Measurements from ENCODE around the gene ATP8A2.

The ATP8A2 gene

DNA sequence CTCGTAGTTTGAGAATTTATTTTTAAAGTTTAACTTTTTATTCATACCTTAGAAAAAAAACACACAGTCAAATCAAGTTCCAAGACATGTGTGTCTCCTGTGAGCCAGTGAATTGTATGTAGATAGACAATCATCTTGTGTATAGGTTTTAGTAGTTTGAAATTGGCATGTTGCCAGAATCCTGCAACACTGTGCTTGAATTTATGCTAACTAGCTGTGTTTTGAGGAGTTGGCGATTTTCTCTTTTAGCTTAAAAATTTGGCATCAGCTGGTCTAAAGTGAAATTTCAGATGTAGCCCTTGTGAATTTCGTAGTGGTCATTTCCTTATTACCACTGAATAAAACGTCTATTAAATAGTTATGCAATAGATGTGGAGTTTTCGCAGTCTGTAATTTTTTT, 213.2 kb downstream of the ATP8A2 start:
- H3K4me3 ChIP-seq (ENCODE audit: low read depth, low read length) = no peak overlapping the region
- no peak overlapping the region for H2AFZ ChIP-seq
- H3K36me3 ChIP-seq (ENCODE audit: control insufficient read depth, insufficient read depth, low read length) = no peaks in the 10 kb centered on the region
- no peak overlapping the region for H3K4me2 ChIP-seq (ENCODE audit: low read length)
- no peak overlapping the region for H3K27ac ChIP-seq
- H3K9me3 ChIP-seq (ENCODE audit: control insufficient read depth, low read length) = no peaks in the 10 kb centered on the region
- TF ChIP-seq CTCF (IDR thresholded peaks at IDR 0.05) = no peak
- no peaks in the 10 kb centered on the region for H3K4me1 ChIP-seq
- H3K9ac ChIP-seq = no peak overlapping the region
- H3K27me3 ChIP-seq (ENCODE audit: control insufficient read depth, insufficient read depth, low read length) = no peaks in the 10 kb centered on the region
- H3K79me2 ChIP-seq = no peaks in the 10 kb centered on the region

DNA sequence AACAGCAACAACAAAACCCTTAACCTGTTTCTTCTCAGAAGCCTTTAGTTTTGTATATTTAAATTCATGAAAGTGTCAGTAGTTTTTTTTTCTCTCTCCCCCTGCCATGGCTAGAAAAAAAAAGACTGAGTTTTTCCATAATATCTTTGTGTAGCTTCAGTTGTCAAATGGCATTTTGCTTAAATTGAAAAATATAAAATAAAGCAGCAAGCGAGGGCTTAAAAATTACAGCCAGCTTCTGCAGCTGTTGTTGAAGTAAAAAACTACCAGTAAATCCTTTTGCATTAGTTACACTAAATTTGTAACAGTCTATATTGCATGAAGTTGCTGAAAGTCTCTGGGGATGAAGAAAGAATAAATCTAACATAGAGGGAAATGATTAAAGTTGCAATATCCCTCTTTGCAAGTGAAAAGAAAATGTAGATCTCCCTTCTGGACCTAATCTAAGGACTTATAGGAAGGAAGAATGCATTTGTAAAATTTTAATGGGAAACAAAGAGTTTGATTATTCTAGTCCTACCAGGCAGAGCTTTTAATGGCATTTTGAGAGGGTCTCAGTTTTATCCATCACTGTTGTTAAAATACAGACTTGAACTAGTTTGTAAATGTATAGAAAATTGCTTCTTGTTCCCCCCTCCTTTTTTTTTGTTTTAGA, 215.7 kb downstream of the ATP8A2 start:
- Histone ChIP-seq H3K4me3 (ENCODE audit: low read depth, low read length) (no peak overlapping the region), H3K36me3 (ENCODE audit: control insufficient read depth, insufficient read depth, low read length) (no peaks in the 10 kb centered on the region), H2AFZ (no peak overlapping the region), H3K9me3 (ENCODE audit: control insufficient read depth, low read length) (no peaks in the 10 kb centered on the region), H3K27ac (no peak overlapping the region), H3K79me2 (no peaks in the 10 kb centered on the region), H3K4me2 (ENCODE audit: low read length) (no peak overlapping the region), H3K4me1 (no peaks in the 10 kb centered on the region), H3K27me3 (ENCODE audit: control insufficient read depth, insufficient read depth, low read length) (no peaks in the 10 kb centered on the region), H3K9ac (no peak overlapping the region)
- TF ChIP-seq CTCF (IDR thresholded peaks at IDR 0.05) = no peak

- no peaks in the 10 kb centered on the region for H3K79me2 ChIP-seq
- H3K4me3 ChIP-seq (ENCODE audit: low read depth, low read length) = no peak overlapping the region
- no peak for TF ChIP-seq CTCF (IDR thresholded peaks at IDR 0.05)
- H3K4me2 ChIP-seq (ENCODE audit: low read length) = no peak overlapping the region
- no peaks in the 10 kb centered on the region for H3K36me3 ChIP-seq (ENCODE audit: control insufficient read depth, insufficient read depth, low read length)
- H3K9me3 ChIP-seq (ENCODE audit: control insufficient read depth, low read length) = no peaks in the 10 kb centered on the region
- no peak overlapping the region for H2AFZ ChIP-seq
- no peaks in the 10 kb centered on the region for H3K27me3 ChIP-seq (ENCODE audit: control insufficient read depth, insufficient read depth, low read length)
- no peaks in the 10 kb centered on the region for H3K4me1 ChIP-seq
- H3K9ac ChIP-seq = no peak overlapping the region
- H3K27ac ChIP-seq = no peak overlapping the region
Measured at GRCh38 chr13:25588336-25589060, 216.7 kb downstream of the ATP8A2 start.

DNA sequence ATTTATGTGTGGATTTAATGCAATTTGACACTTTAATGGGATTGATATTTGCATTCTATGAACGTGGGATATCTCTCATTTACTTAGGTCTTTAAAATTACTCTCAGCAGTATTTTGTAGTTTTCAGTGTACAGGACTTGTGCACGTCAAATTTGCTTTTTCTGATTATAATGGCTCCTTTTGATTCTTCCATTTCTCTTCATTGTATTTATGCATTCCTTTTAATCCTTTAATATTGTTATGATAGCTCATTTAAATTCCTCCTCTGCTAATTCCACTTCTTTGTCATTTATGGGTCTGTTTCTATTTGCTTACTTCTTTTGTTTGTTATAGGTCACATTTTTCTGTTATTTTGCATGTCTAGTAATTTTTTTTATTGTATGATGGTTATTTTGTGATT, 226.6 kb downstream of the ATP8A2 start:
- no peak overlapping the region for H3K27ac ChIP-seq
- H3K36me3 ChIP-seq (ENCODE audit: control insufficient read depth, insufficient read depth, low read length) = no peaks in the 10 kb centered on the region
- H3K9me3 ChIP-seq (ENCODE audit: control insufficient read depth, low read length) = no peaks in the 10 kb centered on the region
- H3K4me2 ChIP-seq (ENCODE audit: low read length) = no peak overlapping the region
- no peaks in the 10 kb centered on the region for H3K79me2 ChIP-seq
- no peak for TF ChIP-seq CTCF (IDR thresholded peaks at IDR 0.05)
- no peak overlapping the region for H2AFZ ChIP-seq
- no peak overlapping the region for H3K9ac ChIP-seq
- no peak overlapping the region for H3K4me3 ChIP-seq (ENCODE audit: low read depth, low read length)
- no peaks in the 10 kb centered on the region for H3K27me3 ChIP-seq (ENCODE audit: control insufficient read depth, insufficient read depth, low read length)
- H3K4me1 ChIP-seq = no peaks in the 10 kb centered on the region

DNA sequence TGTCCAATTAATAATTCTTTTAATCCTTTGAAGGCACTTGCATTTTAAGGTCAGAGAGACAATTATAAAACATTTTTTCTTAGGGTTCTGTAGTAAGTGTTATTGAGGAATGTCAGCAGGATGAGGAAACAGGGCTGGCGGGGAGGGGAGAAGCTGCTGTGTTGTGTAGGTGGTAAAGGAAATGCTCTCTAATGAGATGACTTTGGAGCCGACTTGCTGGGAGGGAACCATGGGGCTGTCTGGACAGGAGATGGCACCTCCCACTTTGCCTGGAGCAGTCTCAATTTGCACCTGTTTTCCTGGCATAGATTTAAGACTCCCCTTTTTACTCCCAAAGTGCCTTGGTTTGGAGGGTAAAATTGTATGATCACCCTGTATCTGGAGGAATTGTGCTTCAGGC, 230.4 kb downstream of the ATP8A2 start:
- Histone ChIP-seq H3K4me1 (no peaks in the 10 kb centered on the region), H3K9me3 (ENCODE audit: control insufficient read depth, low read length) (no peaks in the 10 kb centered on the region), H3K27ac (no peak overlapping the region), H3K27me3 (ENCODE audit: control insufficient read depth, insufficient read depth, low read length) (no peaks in the 10 kb centered on the region), H3K36me3 (ENCODE audit: control insufficient read depth, insufficient read depth, low read length) (no peaks in the 10 kb centered on the region), H2AFZ (no peak overlapping the region), H3K9ac (no peak overlapping the region), H3K79me2 (no peaks in the 10 kb centered on the region), H3K4me3 (ENCODE audit: low read depth, low read length) (no peak overlapping the region), H3K4me2 (ENCODE audit: low read length) (no peak overlapping the region)
- TF ChIP-seq CTCF (IDR thresholded peaks at IDR 0.05) = no peak

All from parathyroid adenoma (tissue), 2 donors.